ENCODE measurements around the gene GNPDA1.

- TF ChIP-seq, protein P1, sequence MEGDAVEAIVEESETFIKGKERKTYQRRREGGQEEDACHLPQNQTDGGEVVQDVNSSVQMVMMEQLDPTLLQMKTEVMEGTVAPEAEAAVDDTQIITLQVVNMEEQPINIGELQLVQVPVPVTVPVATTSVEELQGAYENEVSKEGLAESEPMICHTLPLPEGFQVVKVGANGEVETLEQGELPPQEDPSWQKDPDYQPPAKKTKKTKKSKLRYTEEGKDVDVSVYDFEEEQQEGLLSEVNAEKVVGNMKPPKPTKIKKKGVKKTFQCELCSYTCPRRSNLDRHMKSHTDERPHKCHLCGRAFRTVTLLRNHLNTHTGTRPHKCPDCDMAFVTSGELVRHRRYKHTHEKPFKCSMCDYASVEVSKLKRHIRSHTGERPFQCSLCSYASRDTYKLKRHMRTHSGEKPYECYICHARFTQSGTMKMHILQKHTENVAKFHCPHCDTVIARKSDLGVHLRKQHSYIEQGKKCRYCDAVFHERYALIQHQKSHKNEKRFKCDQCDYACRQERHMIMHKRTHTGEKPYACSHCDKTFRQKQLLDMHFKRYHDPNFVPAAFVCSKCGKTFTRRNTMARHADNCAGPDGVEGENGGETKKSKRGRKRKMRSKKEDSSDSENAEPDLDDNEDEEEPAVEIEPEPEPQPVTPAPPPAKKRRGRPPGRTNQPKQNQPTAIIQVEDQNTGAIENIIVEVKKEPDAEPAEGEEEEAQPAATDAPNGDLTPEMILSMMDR (IDR thresholded peaks at IDR 0.05; ENCODE audit: poor library complexity, severe bottlenecking) = no peak
- TF ChIP-seq EP300 (conservative IDR thresholded peaks at IDR 0.05; ENCODE audit: poor library complexity, severe bottlenecking) (no peak), POLR2AphosphoS5 (IDR thresholded peaks at IDR 0.05) (no peak), EZH2 (IDR thresholded peaks at IDR 0.05; ENCODE audit: borderline replicate concordance, insufficient read depth, low read length, poor library complexity, severe bottlenecking) (no peak), RAD21 (conservative IDR thresholded peaks at IDR 0.05) (no peak), MXI1 (conservative IDR thresholded peaks at IDR 0.05; ENCODE audit: poor library complexity, severe bottlenecking) (no peak)
- TF ChIP-seq, protein P2, sequence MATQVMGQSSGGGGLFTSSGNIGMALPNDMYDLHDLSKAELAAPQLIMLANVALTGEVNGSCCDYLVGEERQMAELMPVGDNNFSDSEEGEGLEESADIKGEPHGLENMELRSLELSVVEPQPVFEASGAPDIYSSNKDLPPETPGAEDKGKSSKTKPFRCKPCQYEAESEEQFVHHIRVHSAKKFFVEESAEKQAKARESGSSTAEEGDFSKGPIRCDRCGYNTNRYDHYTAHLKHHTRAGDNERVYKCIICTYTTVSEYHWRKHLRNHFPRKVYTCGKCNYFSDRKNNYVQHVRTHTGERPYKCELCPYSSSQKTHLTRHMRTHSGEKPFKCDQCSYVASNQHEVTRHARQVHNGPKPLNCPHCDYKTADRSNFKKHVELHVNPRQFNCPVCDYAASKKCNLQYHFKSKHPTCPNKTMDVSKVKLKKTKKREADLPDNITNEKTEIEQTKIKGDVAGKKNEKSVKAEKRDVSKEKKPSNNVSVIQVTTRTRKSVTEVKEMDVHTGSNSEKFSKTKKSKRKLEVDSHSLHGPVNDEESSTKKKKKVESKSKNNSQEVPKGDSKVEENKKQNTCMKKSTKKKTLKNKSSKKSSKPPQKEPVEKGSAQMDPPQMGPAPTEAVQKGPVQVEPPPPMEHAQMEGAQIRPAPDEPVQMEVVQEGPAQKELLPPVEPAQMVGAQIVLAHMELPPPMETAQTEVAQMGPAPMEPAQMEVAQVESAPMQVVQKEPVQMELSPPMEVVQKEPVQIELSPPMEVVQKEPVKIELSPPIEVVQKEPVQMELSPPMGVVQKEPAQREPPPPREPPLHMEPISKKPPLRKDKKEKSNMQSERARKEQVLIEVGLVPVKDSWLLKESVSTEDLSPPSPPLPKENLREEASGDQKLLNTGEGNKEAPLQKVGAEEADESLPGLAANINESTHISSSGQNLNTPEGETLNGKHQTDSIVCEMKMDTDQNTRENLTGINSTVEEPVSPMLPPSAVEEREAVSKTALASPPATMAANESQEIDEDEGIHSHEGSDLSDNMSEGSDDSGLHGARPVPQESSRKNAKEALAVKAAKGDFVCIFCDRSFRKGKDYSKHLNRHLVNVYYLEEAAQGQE (IDR thresholded peaks at IDR 0.05; ENCODE audit: borderline replicate concordance) = no peak
Observed at GRCh38 chr5:141994511-141995136, 18.2 kb downstream of the GNPDA1 start.

Data from neural cell (in vitro differentiated cells).